Measurements from ENCODE around the gene LAGE3. TPM values are rescaled to one million over a fixed set of nuclear protein-coding genes. Genes with fewer than 3 reads are reported as not detected.

LAGE3 gene
- total and polyA plus RNA-seq, 2 of the 8 experiments (the other 6 are each of a cell fraction or from before 2014, with no cell fraction given) = 44.5 to 102 TPM

DNA sequence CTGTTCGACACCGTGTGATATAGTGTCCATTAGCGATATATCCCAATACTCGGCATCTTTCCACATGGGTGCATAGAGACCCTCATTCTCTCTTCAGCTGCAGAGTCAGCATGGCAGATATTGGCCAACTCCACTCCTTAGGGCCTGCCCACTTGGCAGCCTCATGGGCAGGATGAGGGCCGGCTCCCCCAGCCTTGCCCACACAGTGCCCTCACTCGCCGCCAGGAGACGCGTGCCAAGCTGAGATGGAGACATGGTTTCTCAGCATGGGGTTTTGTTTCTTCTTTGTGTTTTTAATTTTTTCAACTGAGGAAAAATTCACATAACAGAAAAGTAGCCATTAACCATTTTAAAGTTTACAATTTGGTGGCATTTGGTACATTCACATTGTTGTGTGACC is 26.3 kb downstream of the LAGE3 start:
- no peak overlapping the region for H3K9ac ChIP-seq (replicated peaks in 1 of 4; ENCODE audit: extremely low read depth in 1 of 4, low read depth in 3 of 4, low read length in 3 of 4)
- H2AFZ ChIP-seq (ENCODE audit: low read length) = no peak overlapping the region
- H2BK12ac ChIP-seq (ENCODE audit: low read depth, low read length) = no peak overlapping the region
- no peak overlapping the region for H3K18ac ChIP-seq (ENCODE audit: extremely low read depth, low read length)
- no peak overlapping the region for H3K4me3 ChIP-seq (ENCODE audit: extremely low read depth in 1 of 4, insufficient read depth in 2 of 4, low read depth in 3 of 4, low read length in 4 of 4)
- H2BK5ac ChIP-seq (ENCODE audit: low read depth, low read length) = no peak overlapping the region
- no peak overlapping the region for H3K4ac ChIP-seq (replicated peaks; ENCODE audit: insufficient read length, low read depth, low read length)
- no peaks in the 10 kb centered on the region for H3K9me3 ChIP-seq (ENCODE audit: insufficient read depth in 2 of 2, low read depth in 1 of 2, low read length in 1 of 2)
- no peaks in the 10 kb centered on the region for H3K23me2 ChIP-seq (ENCODE audit: low read depth, low read length)
- no peak overlapping the region for H2AK5ac ChIP-seq (ENCODE audit: low read depth, low read length)
- H3K14ac ChIP-seq (ENCODE audit: insufficient read length) = no peak overlapping the region
- H2BK15ac ChIP-seq (ENCODE audit: low read length) = no peak overlapping the region
- H2BK20ac ChIP-seq (ENCODE audit: low read length) = no peak overlapping the region
- no peak overlapping the region for H3K27ac ChIP-seq (ENCODE audit: low read depth, low read length)
- H4K8ac ChIP-seq (ENCODE audit: extremely low read depth, insufficient read depth, low read length) = no peak overlapping the region
- no peaks in the 10 kb centered on the region for H4K20me1 ChIP-seq (replicated peaks in 1 of 2; ENCODE audit: control insufficient read depth in 1 of 2, insufficient read depth in 2 of 2, low read length in 2 of 2)
- no peaks in the 10 kb centered on the region for H3K4me1 ChIP-seq (replicated peaks in 1 of 4; ENCODE audit: control insufficient read depth in 3 of 4, insufficient read depth in 4 of 4, low read length in 3 of 4)
- no peak overlapping the region for H4K91ac ChIP-seq (replicated peaks; ENCODE audit: insufficient read length, low read length)
- H3K79me1 ChIP-seq (ENCODE audit: low read depth, low read length) = no peaks in the 10 kb centered on the region
- ChIA-PET CTCF (ENCODE audit: partially characterized antibody) (interaction anchor here (1.3 kb wide), 1 partner anchor 83 kb away, joined by 3 read pairs; no protein-coding TSS in a partner anchor), POLR2A (ENCODE audit: partially characterized antibody) (interaction anchor here (0.8 to 1.1 kb wide), 2 partner anchors 11 to 55 kb away, joined by 3 to 4 read pairs; no protein-coding TSS in a partner anchor)
- FAIRE-seq = no peak
- TF ChIP-seq, protein P1, sequence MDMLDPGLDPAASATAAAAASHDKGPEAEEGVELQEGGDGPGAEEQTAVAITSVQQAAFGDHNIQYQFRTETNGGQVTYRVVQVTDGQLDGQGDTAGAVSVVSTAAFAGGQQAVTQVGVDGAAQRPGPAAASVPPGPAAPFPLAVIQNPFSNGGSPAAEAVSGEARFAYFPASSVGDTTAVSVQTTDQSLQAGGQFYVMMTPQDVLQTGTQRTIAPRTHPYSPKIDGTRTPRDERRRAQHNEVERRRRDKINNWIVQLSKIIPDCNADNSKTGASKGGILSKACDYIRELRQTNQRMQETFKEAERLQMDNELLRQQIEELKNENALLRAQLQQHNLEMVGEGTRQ (IDR thresholded peaks at IDR 0.05; ENCODE audit: low read length) = no peak
- no peak for TF ChIP-seq TCF12 (IDR thresholded peaks at IDR 0.05; ENCODE audit: low read depth, low read length)
- no peak for TF ChIP-seq PHF8 (conservative IDR thresholded peaks at IDR 0.05; ENCODE audit: low read depth, low read length)
- H3K4me2 ChIP-seq (ENCODE audit: insufficient read depth in 1 of 2, low read depth in 2 of 2, low read length in 2 of 2) = no peak overlapping the region
- H3K23ac ChIP-seq (ENCODE audit: insufficient read length) = no peak overlapping the region
- WGBS, 2 experiments (ENCODE audit: extremely low coverage in 1 of 2, insufficient coverage in 1 of 2, insufficient read length in 1 of 2, insufficient replicate concordance in 2 of 2, low coverage in 1 of 2, low lambda C conversion rate in 2 of 2, missing lambda C conversion rate in 1 of 2) = 100% methylated on average over 3 of the region's 9 CpGs; no CpG with 5 or more reads in 1 of the 2 experiments
- H2BK120ac ChIP-seq (replicated peaks; ENCODE audit: low read depth, low read length) = no peak overlapping the region
- no peak overlapping the region for H4K5ac ChIP-seq (ENCODE audit: insufficient read length, low read depth, low read length)
- no peak for DNase-seq (ENCODE audit: low read depth in 1 of 2, low spot score in 2 of 2)
- peaks cover 0 to 3% (median 0%) of the 10 kb centered on the region in 4 experiments; a peak in 1 of 7 replicates for H3K27me3 ChIP-seq (replicated peaks in 1 of 4; ENCODE audit: control insufficient read depth in 3 of 4, extremely low read depth in 1 of 4, insufficient read depth in 3 of 4, low read length in 3 of 4)
- no peak overlapping the region for H3K56ac ChIP-seq (replicated peaks; ENCODE audit: insufficient read length, low read depth, low read length)
- H3K79me2 ChIP-seq (ENCODE audit: control insufficient read depth in 1 of 2, insufficient read depth in 2 of 2, low read length in 2 of 2) = no peaks in the 10 kb centered on the region
- H3K36me3 ChIP-seq (ENCODE audit: control insufficient read depth in 2 of 4, insufficient read depth in 4 of 4, low read length in 3 of 4) = peaks cover 0 to 17% (median 5%) of the 10 kb centered on the region in 4 experiments; a peak in 5 of 8 replicates
